K562 (cell line): ENCODE results near the gene HPS5. TPM values are rescaled to one million over a fixed set of nuclear protein-coding genes. Genes with fewer than 3 reads are reported as not detected.

Experiments
- ARID2 ChIP-seq: fragments of 450-650 bp; IDR thresholded peaks from 2 replicates; pipeline ENCODE4 v1.6.1; 2017; ENCODE audit warnings: antibody characterized with exemption, mild to moderate bottlenecking
- CBX8 ChIP-seq: fragments of 200-600 bp; sonication (generic); IDR thresholded peaks from 2 replicates; pipeline ENCODE4 v1.6.1; 2012; ENCODE audit warnings: borderline replicate concordance, mixed run types, low read depth, mild to moderate bottlenecking, moderate library complexity, mixed read lengths, low read length, control low read depth, inconsistent platforms; ENCODE audit not compliant: poor library complexity, severe bottlenecking; ENCODE audit errors: extremely low read depth
- CHD4 ChIP-seq: fragments of 200-600 bp; sonication (generic); IDR thresholded peaks from 3 replicates; pipeline ENCODE4 v1.6.1; 2012; ENCODE audit warnings: low read depth, mild to moderate bottlenecking, mixed read lengths, low read length, inconsistent platforms; ENCODE audit not compliant: insufficient read depth, insufficient replicate concordance, poor library complexity, severe bottlenecking
- FUS ChIP-seq: fragments of 200-400 bp; formaldehyde crosslinking; optimal IDR thresholded peaks from 2 replicates; pipeline ENCODE3; 2017; ENCODE audit warnings: low read depth, low read length
- GATA2 ChIP-seq: sonication (generic); formaldehyde crosslinking; IDR thresholded peaks from 2 replicates; pipeline ENCODE4 v1.4.0; 2020; ENCODE audit warnings: mild to moderate bottlenecking, missing genetic modification reagents
- HDAC1 ChIP-seq, 2 experiments: fragments of 450-650 bp; IDR thresholded peaks; 2 replicates each; pipeline ENCODE4 v1.6.1; 2016 to 2017; ENCODE audit warnings: inconsistent platforms in 1 of 2, mild to moderate bottlenecking in 1 of 2, moderate library complexity in 1 of 2
- MTF1 ChIP-seq: fragments of 250-450 bp; sonication (Bioruptor Pico); IDR thresholded peaks from 2 replicates; pipeline ENCODE4 v1.9.0; 2021; ENCODE audit warnings: moderate library complexity, mild to moderate bottlenecking, inconsistent platforms, borderline replicate concordance
- NBN ChIP-seq: fragments of 450-650 bp; IDR thresholded peaks from 2 replicates; pipeline ENCODE4 v1.6.1; 2016; ENCODE audit warnings: low read depth, mild to moderate bottlenecking
- POLR2AphosphoS2 ChIP-seq: IDR thresholded peaks from 2 replicates; pipeline ENCODE4 v1.6.1; 2012; ENCODE audit warnings: low read length, improper control_type of control experiment
- PTBP1 ChIP-seq: fragments of 200-400 bp; formaldehyde crosslinking; IDR thresholded peaks from 2 replicates; pipeline ENCODE4 v1.6.1; 2017; ENCODE audit warnings: low read depth, low read length
- RAD51 ChIP-seq: fragments of 450-650 bp; IDR thresholded peaks from 2 replicates; pipeline ENCODE4 v1.7.1; 2016; ENCODE audit warnings: low read depth, mild to moderate bottlenecking, borderline replicate concordance
- RBM25 ChIP-seq: fragments of 200-400 bp; formaldehyde crosslinking; IDR thresholded peaks from 2 replicates; pipeline ENCODE4 v1.6.1; 2018; ENCODE audit warnings: low read length, low read depth, moderate library complexity; ENCODE audit not compliant: severe bottlenecking
- SMARCE1 ChIP-seq: fragments of 450-650 bp; IDR thresholded peaks from 2 replicates; pipeline ENCODE4 v1.7.1; 2016; ENCODE audit warnings: mild to moderate bottlenecking
- SMC3 ChIP-seq: conservative IDR thresholded peaks from 2 replicates; pipeline ENCODE4 v1.6.1; 2011; ENCODE audit warnings: low read depth, low read length, improper control_type of control experiment; ENCODE audit not compliant: insufficient read depth
- SRSF1 ChIP-seq: fragments of 200-400 bp; formaldehyde crosslinking; IDR thresholded peaks from 2 replicates; pipeline ENCODE4 v1.6.1; 2017; ENCODE audit warnings: mild to moderate bottlenecking, low read depth, low read length, moderate library complexity
- ZFPM2 ChIP-seq: fragments of 250-450 bp; sonication (Bioruptor Pico); IDR thresholded peaks from 2 replicates; pipeline ENCODE4 v1.5.1; 2022; ENCODE audit warnings: mild to moderate bottlenecking
- ZNF764 ChIP-seq: fragments of 250-450 bp; sonication (Bioruptor Pico); IDR thresholded peaks from 2 replicates; pipeline ENCODE4 v1.4.0; 2020; ENCODE audit warnings: low read depth, mild to moderate bottlenecking, moderate library complexity
- polyA plus RNA-seq, 8 experiments: library from polyadenylated mRNA; depleted of rRNA in 4 of 8; stranded (reverse) in 5 of 8; unstranded in 3 of 8; fragments of >200 nt; fragmentation: Nextera tagmentation in 2 of 8; fragmentation: Illumina TruSeq in 1 of 8; extraction: Ambion mirVana in 2 of 8; extraction: Trizol in 1 of 8; gene quantifications; 2 replicates each; pipeline versions ENCODE4 v1.2.1 to v1.2.3, GENCODE V29; 2011 to 2014; ENCODE audit warnings: inconsistent platforms in 1 of 8, missing spikeins in 1 of 8
- total RNA-seq, 7 experiments: library from RNA; depleted of rRNA in 6 of 7; stranded (reverse); fragments of >200 nt in 6 of 7; fragmentation: Illumina TruSeq in 2 of 7; extraction: Trizol in 2 of 7; gene quantifications; 2 replicates each; pipeline versions ENCODE4 v1.2.1 to v1.2.3, GENCODE V29; 2011 to 2021; ENCODE audit warnings: low replicate concordance in 1 of 7
- TF ChIP-seq, protein P1 (sequence below): fragments of 250-450 bp; sonication (Bioruptor Pico); IDR thresholded peaks from 2 replicates; pipeline ENCODE4 v1.8.0; 2021; ENCODE audit warnings: mild to moderate bottlenecking, moderate library complexity
- TF ChIP-seq, protein P2 (sequence below): fragments of 250-450 bp; sonication (Bioruptor Pico); IDR thresholded peaks from 2 replicates; pipeline ENCODE4 v1.8.0; 2021; ENCODE audit warnings: moderate library complexity, mild to moderate bottlenecking, inconsistent platforms
- TF ChIP-seq, protein P3 (sequence below): fragments of 450-650 bp; formaldehyde crosslinking; IDR thresholded peaks from 2 replicates; pipeline ENCODE4 v1.4.0; 2020; ENCODE audit warnings: mild to moderate bottlenecking, moderate library complexity
- TF ChIP-seq, protein P4 (sequence below), 2 experiments: fragments of 450-650 bp; IDR thresholded peaks; 2 replicates each; pipeline ENCODE4 v1.6.1; 2016
- TF ChIP-seq, protein P5 (sequence below): fragments of 250-450 bp; sonication (Bioruptor Pico); IDR thresholded peaks from 2 replicates; pipeline ENCODE4 v1.4.0; 2020; ENCODE audit warnings: mild to moderate bottlenecking, moderate library complexity

Gene HPS5
- total and polyA plus RNA-seq, 9 of the 15 experiments (the other 6 are each of a cell fraction or from before 2014, with no cell fraction given) = 12.2 to 28.1 (median 16.8) TPM

DNA sequence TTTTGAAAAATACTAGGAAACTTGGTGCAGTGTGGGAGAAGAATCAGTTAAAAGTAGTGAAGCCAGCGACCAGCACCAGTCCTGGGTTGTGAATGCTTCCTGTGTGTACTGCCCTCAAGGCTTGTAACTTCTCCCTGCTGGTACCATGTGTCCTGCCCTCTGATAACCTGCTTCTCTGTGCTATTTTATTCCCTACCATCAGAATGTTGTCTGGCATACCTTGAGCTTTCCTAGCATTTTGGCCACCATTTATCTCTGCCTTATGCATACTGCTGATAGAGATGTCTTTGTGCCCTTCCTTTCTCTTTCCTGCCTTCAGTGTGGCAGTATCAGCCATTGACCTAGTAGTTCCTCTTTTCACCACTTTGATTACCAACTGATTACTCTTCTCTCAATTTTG, 2.4 kb upstream of the HPS5 start (continued):
- TF ChIP-seq POLR2AphosphoS2 (no peak), NBN (no peak), HDAC1 (IDR thresholded peaks at IDR 0.05) (peak in 1 of 2 experiments; percentile 38; a peak in 1 of 4 replicates), FUS (no peak), ZNF764 (no peak), RAD51 (no peak), ARID2 (no peak), SRSF1 (no peak), MTF1 (no peak), CHD4 (no peak), SMC3 (no peak), PTBP1 (no peak), GATA2 (CRISPR knock-in tag) (peak; percentile 44; the same call in 1 of the 2 replicates), ZFPM2 (no peak), SMARCE1 (peak; percentile 29; the same call in 1 of the 2 replicates), CBX8 (no peak), RBM25 (no peak)
- TF ChIP-seq, protein P1, sequence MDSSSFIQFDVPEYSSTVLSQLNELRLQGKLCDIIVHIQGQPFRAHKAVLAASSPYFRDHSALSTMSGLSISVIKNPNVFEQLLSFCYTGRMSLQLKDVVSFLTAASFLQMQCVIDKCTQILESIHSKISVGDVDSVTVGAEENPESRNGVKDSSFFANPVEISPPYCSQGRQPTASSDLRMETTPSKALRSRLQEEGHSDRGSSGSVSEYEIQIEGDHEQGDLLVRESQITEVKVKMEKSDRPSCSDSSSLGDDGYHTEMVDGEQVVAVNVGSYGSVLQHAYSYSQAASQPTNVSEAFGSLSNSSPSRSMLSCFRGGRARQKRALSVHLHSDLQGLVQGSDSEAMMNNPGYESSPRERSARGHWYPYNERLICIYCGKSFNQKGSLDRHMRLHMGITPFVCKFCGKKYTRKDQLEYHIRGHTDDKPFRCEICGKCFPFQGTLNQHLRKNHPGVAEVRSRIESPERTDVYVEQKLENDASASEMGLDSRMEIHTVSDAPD = no peak
- TF ChIP-seq, protein P2, sequence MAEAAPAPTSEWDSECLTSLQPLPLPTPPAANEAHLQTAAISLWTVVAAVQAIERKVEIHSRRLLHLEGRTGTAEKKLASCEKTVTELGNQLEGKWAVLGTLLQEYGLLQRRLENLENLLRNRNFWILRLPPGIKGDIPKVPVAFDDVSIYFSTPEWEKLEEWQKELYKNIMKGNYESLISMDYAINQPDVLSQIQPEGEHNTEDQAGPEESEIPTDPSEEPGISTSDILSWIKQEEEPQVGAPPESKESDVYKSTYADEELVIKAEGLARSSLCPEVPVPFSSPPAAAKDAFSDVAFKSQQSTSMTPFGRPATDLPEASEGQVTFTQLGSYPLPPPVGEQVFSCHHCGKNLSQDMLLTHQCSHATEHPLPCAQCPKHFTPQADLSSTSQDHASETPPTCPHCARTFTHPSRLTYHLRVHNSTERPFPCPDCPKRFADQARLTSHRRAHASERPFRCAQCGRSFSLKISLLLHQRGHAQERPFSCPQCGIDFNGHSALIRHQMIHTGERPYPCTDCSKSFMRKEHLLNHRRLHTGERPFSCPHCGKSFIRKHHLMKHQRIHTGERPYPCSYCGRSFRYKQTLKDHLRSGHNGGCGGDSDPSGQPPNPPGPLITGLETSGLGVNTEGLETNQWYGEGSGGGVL (CRISPR knock-in tag) = no peak
- TF ChIP-seq, protein P3, sequence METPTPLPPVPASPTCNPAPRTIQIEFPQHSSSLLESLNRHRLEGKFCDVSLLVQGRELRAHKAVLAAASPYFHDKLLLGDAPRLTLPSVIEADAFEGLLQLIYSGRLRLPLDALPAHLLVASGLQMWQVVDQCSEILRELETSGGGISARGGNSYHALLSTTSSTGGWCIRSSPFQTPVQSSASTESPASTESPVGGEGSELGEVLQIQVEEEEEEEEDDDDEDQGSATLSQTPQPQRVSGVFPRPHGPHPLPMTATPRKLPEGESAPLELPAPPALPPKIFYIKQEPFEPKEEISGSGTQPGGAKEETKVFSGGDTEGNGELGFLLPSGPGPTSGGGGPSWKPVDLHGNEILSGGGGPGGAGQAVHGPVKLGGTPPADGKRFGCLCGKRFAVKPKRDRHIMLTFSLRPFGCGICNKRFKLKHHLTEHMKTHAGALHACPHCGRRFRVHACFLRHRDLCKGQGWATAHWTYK (CRISPR knock-in tag) = no peak
- TF ChIP-seq, protein P4, sequence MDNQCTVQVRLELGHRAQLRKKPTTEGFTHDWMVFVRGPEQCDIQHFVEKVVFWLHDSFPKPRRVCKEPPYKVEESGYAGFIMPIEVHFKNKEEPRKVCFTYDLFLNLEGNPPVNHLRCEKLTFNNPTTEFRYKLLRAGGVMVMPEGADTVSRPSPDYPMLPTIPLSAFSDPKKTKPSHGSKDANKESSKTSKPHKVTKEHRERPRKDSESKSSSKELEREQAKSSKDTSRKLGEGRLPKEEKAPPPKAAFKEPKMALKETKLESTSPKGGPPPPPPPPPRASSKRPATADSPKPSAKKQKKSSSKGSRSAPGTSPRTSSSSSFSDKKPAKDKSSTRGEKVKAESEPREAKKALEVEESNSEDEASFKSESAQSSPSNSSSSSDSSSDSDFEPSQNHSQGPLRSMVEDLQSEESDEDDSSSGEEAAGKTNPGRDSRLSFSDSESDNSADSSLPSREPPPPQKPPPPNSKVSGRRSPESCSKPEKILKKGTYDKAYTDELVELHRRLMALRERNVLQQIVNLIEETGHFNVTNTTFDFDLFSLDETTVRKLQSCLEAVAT (IDR thresholded peaks at IDR 0.05) = no peak
- TF ChIP-seq, protein P5, sequence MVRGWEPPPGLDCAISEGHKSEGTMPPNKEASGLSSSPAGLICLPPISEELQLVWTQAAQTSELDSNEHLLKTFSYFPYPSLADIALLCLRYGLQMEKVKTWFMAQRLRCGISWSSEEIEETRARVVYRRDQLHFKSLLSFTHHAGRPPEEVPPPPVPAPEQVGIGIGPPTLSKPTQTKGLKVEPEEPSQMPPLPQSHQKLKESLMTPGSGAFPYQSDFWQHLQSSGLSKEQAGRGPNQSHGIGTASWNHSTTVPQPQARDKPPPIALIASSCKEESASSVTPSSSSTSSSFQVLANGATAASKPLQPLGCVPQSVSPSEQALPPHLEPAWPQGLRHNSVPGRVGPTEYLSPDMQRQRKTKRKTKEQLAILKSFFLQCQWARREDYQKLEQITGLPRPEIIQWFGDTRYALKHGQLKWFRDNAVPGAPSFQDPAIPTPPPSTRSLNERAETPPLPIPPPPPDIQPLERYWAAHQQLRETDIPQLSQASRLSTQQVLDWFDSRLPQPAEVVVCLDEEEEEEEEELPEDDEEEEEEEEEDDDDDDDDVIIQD = no peak
